Sciatic nerve (tissue), 2 donors: Measurements from ENCODE around the gene CD22. TPM values are rescaled to one million over a fixed set of nuclear protein-coding genes. Genes with fewer than 3 reads are reported as not detected.

Source experiments
- ATAC-seq: fragments of 200-7000 bp; cut with Tn5 transposase; one replicate; pipeline ENCODE4 v1.9.1; 2020; ENCODE audit warnings: mild to moderate bottlenecking, moderate library complexity
- DNase-seq: peaks from one replicate; pipeline ENCODE4 v3.0.0-alpha.2; 2020; ENCODE audit warnings: low spot score
- intact Hi-C: fragments of 100-400 bp; cut with DNase I; formaldehyde crosslinking; loops from one replicate; pipeline ENCODE4 v1.14.2; 2022
- total RNA-seq: library from RNA; stranded (reverse); fragmentation: NEBNext Ultra II Directional; extraction: Animal tissue kit (Norgen Biotek cat#: 25700); gene quantifications from one replicate; pipeline ENCODE4 v1.2.1, GENCODE V29; 2021
- donor health status: DM: no; HTN: no; CAD: no.
- donor health status: DM: no; HTN: no; CAD: no.

The CD22 gene
- total RNA-seq, 1 donor from 2014 or later = 23.8 TPM

GRCh38 chr19:35310331-35310730 lies 18.7 kb upstream of the CD22 start:
- ATAC-seq = no peak
- intact Hi-C loops = no loop called here
- DNase-seq = no peak

- intact Hi-C loops = no loop called here
- no peak for ATAC-seq
- no peak for DNase-seq
These were observed 18.0 kb upstream of the CD22 start for GRCh38 chr19:35310811-35311465.

- DNase-seq = no peak
- intact Hi-C loops = no loop called here
- ATAC-seq = no peak
These were observed 16.9 kb upstream of the CD22 start for GRCh38 chr19:35311901-35312665.

- DNase-seq (no peak), ATAC-seq (no peak)
- intact Hi-C loops = no loop called here
These were observed 15.4 kb upstream of the CD22 start for GRCh38 chr19:35313587-35313986.

- ATAC-seq (no peak), DNase-seq (no peak)
- intact Hi-C loops = no loop called here
These were observed 15.0 kb upstream of the CD22 start for GRCh38 chr19:35314031-35314430.

- ATAC-seq (no peak), DNase-seq (no peak)
- intact Hi-C loops = no loop called here
These were observed 14.0 kb upstream of the CD22 start for GRCh38 chr19:35314858-35315470.

- ATAC-seq (no peak), DNase-seq (no peak)
- intact Hi-C loops = no loop called here
These were observed 13.1 kb upstream of the CD22 start for GRCh38 chr19:35315883-35316282.

- intact Hi-C loops = no loop called here
- ATAC-seq (no peak), DNase-seq (no peak)
These were observed 12.4 kb upstream of the CD22 start for GRCh38 chr19:35316560-35316959.

- ATAC-seq = no peak
- DNase-seq = no peak
- intact Hi-C loops = no loop called here
These were observed 11.4 kb upstream of the CD22 start for GRCh38 chr19:35317464-35318043.

GRCh38 chr19:35318679-35319448 lies 10.1 kb upstream of the CD22 start:
- intact Hi-C loops = no loop called here
- peak; percentile 69 for DNase-seq
- peak; percentile 39 for ATAC-seq

- ATAC-seq = no peak
- intact Hi-C loops = no loop called here
- DNase-seq = no peak
These were observed 8.8 kb upstream of the CD22 start for GRCh38 chr19:35320065-35320713.

- no peak for DNase-seq
- intact Hi-C loops = no loop called here
- no peak for ATAC-seq
These were observed 7.7 kb upstream of the CD22 start for GRCh38 chr19:35321291-35321690.

- DNase-seq (no peak), ATAC-seq (no peak)
- intact Hi-C loops = no loop called here
These were observed 7.0 kb upstream of the CD22 start for GRCh38 chr19:35322014-35322413.

GRCh38 chr19:35327642-35328041 lies 1.3 kb upstream of the CD22 start:
- ATAC-seq (no peak), DNase-seq (no peak)
- intact Hi-C loops = no loop called here

GRCh38 chr19:35329323-35329722 lies 336 bp downstream of the CD22 start:
- no peak for ATAC-seq
- intact Hi-C loops = no loop called here
- no peak for DNase-seq

GRCh38 chr19:35330475-35330874 lies 1.5 kb downstream of the CD22 start:
- intact Hi-C loops = no loop called here
- ATAC-seq (no peak), DNase-seq (no peak)

GRCh38 chr19:35331551-35332214 lies 2.7 kb downstream of the CD22 start:
- DNase-seq (no peak), ATAC-seq (no peak)
- intact Hi-C loops = no loop called here

GRCh38 chr19:35332817-35333216 lies 3.8 kb downstream of the CD22 start:
- ATAC-seq (no peak), DNase-seq (no peak)
- intact Hi-C loops = no loop called here
